SK-N-SH (cell line): ENCODE results near the gene TRPV2. TPM values are rescaled to one million over a fixed set of nuclear protein-coding genes. Genes with fewer than 3 reads are reported as not detected.

ENCODE experiments used
- CTCF ChIA-PET: fragments of 300-600, 350-600 bp; formaldehyde crosslinking; extraction: SDS; loops from one replicate; lab custom pipeline; 2021; lab: Yijun Ruan, JAX
- POLR2A ChIA-PET: fragments of 350-600 bp; sonication (Branson Sonifier 250); formaldehyde crosslinking; extraction: SDS; loops from one replicate; lab custom pipeline; 2020; ENCODE audit warnings: antibody characterized with exemption, inconsistent platforms; lab: Yijun Ruan, JAX
- DNase-seq: peaks from one replicate; pipeline ENCODE4 v3.0.0; 2012
- H2AFZ ChIP-seq: fragments of 200-600 bp; sonication (generic); 2 replicates; pipeline ENCODE4 v1.8.1; 2016; ENCODE audit warnings: antibody characterized with exemption, mild to moderate bottlenecking, low read depth
- H3F3A ChIP-seq: fragments of 200-600 bp; sonication (generic); replicated peaks from 2 replicates; pipeline ENCODE3; 2016; ENCODE audit warnings: antibody characterized with exemption, mild to moderate bottlenecking; ENCODE audit not compliant: insufficient read depth
- H3K27ac ChIP-seq, 2 experiments: fragments of 200-500 bp in 1 of 2; fragments of 200-600 bp in 1 of 2; sonication (Bioruptor generic) in 1 of 2; sonication (generic), shearing (Covaris generic) in 1 of 2; 2 replicates each; pipeline versions ENCODE4 v1.5.1 to v1.6.1; 2014 to 2016; ENCODE audit warnings: low read depth in 2 of 2, inconsistent platforms in 1 of 2, low read length in 1 of 2, mild to moderate bottlenecking in 1 of 2, mixed read lengths in 1 of 2
- H3K27me3 ChIP-seq: fragments of 200-600 bp; sonication (generic), shearing (Covaris generic); 2 replicates; pipeline ENCODE4 v1.6.1; 2016; ENCODE audit warnings: mixed run types; ENCODE audit not compliant: insufficient read depth
- H3K36me3 ChIP-seq, 2 experiments: fragments of 200-500 bp in 1 of 2; fragments of 200-600 bp in 1 of 2; sonication (Bioruptor generic) in 1 of 2; sonication (generic) in 1 of 2; replicated peaks in 1 of 2; 2 replicates each; pipeline versions ENCODE3 to v1.5.1; 2014 to 2016; ENCODE audit warnings: low read length in 1 of 2, mild to moderate bottlenecking in 1 of 2; ENCODE audit not compliant: insufficient read depth in 2 of 2, control insufficient read depth in 1 of 2
- H3K4me1 ChIP-seq, 2 experiments: fragments of 200-500 bp in 1 of 2; fragments of 200-600 bp in 1 of 2; sonication (Bioruptor generic) in 1 of 2; sonication (generic), shearing (Covaris generic) in 1 of 2; 2 replicates each; pipeline versions ENCODE4 v1.5.1 to v1.6.1; 2014 to 2016; ENCODE audit warnings: low read depth in 1 of 2, low read length in 1 of 2, mixed run types in 1 of 2; ENCODE audit not compliant: insufficient read depth in 2 of 2, control insufficient read depth in 1 of 2
- H3K4me2 ChIP-seq: fragments of 200-600 bp; sonication (generic), shearing (Covaris generic); 2 replicates; pipeline ENCODE4 v1.6.1; 2017; ENCODE audit warnings: mixed run types
- H3K4me3 ChIP-seq, 2 experiments: fragments of 200-500 bp in 1 of 2; fragments of 200-600 bp in 1 of 2; sonication (Bioruptor generic) in 1 of 2; sonication (generic), shearing (Covaris generic) in 1 of 2; 2 replicates each; pipeline versions ENCODE4 v1.5.1 to v1.8.1; 2014 to 2016; ENCODE audit warnings: low read depth in 2 of 2, inconsistent platforms in 1 of 2, low read length in 1 of 2, mild to moderate bottlenecking in 1 of 2, mixed read lengths in 1 of 2, moderate library complexity in 1 of 2
- H3K79me2 ChIP-seq: fragments of 200-600 bp; sonication (generic); 2 replicates; pipeline ENCODE4 v1.8.1; 2017; ENCODE audit warnings: mild to moderate bottlenecking; ENCODE audit not compliant: insufficient read depth
- H3K9ac ChIP-seq: fragments of 200-600 bp; sonication (generic); 2 replicates; pipeline ENCODE4 v1.6.1; 2017; ENCODE audit warnings: mixed run types
- H3K9me2 ChIP-seq: fragments of 200-600 bp; sonication (generic); 2 replicates; pipeline ENCODE4 v1.6.1; 2017; ENCODE audit warnings: mixed run types
- H3K9me3 ChIP-seq: fragments of 200-600 bp; sonication (generic); 2 replicates; pipeline ENCODE4 v1.6.1; 2017; ENCODE audit warnings: mixed run types, mild to moderate bottlenecking, moderate library complexity
- H4K20me1 ChIP-seq: fragments of 200-600 bp; sonication (generic); 2 replicates; pipeline ENCODE4 v1.6.1; 2017; ENCODE audit warnings: mild to moderate bottlenecking, mixed run types; ENCODE audit not compliant: insufficient read depth
- GATA2 ChIP-seq: sonication (generic); formaldehyde crosslinking; IDR thresholded peaks from 2 replicates; pipeline ENCODE4 v1.5.0; 2020; ENCODE audit warnings: mild to moderate bottlenecking, missing genetic modification reagents
- MAX ChIP-seq: IDR thresholded peaks from 2 replicates; pipeline ENCODE4 v1.4.0; 2012; ENCODE audit warnings: low read depth
- NFIC ChIP-seq: IDR thresholded peaks from 2 replicates; pipeline ENCODE4 v1.4.0; 2012; ENCODE audit warnings: borderline replicate concordance
- NRF1 ChIP-seq: IDR thresholded peaks from 2 replicates; pipeline ENCODE4 v1.6.1; 2012; ENCODE audit warnings: low read depth, mild to moderate bottlenecking, low read length
- RAD21 ChIP-seq: IDR thresholded peaks from 2 replicates; pipeline ENCODE4 v1.6.1; 2012; ENCODE audit warnings: mild to moderate bottlenecking, low read length
- RFX5 ChIP-seq: IDR thresholded peaks from 2 replicates; pipeline ENCODE4 v1.6.1; 2012; ENCODE audit warnings: mild to moderate bottlenecking, improper control_type of control experiment, low read length
- SIN3A ChIP-seq: IDR thresholded peaks from 2 replicates; pipeline ENCODE4 v1.6.1; 2012; ENCODE audit warnings: low read depth, mild to moderate bottlenecking, low read length, moderate library complexity, borderline replicate concordance
- TAF1 ChIP-seq: IDR thresholded peaks from 2 replicates; pipeline ENCODE4 v1.6.1; 2012; ENCODE audit warnings: low read depth, mild to moderate bottlenecking, low read length, moderate library complexity, borderline replicate concordance
- TCF12 ChIP-seq: IDR thresholded peaks from 2 replicates; pipeline ENCODE4 v1.4.0; 2012
- WGBS: methylation state at CpG from one replicate; pipeline ENCODE4 v1.1.6; 2017; ENCODE audit warnings: low lambda C conversion rate; 5-methylcytosine and 5-hydroxymethylcytosine counted together
- polyA plus RNA-seq, 3 experiments: library from polyadenylated mRNA; depleted of rRNA; stranded (reverse); fragments of >200 nt; gene quantifications; 2 replicates each; pipeline ENCODE4 v1.2.3, GENCODE V29; 2012
- TF ChIP-seq, protein P1 (sequence below): fragments of 150-350 bp; IDR thresholded peaks from 2 replicates; pipeline ENCODE4 v1.6.1; 2017; ENCODE audit warnings: antibody characterized with exemption, low read length, low read depth, borderline replicate concordance
- TF ChIP-seq, protein P2 (sequence below): fragments of 200-600 bp; sonication (generic); IDR thresholded peaks from 2 replicates; pipeline ENCODE4 v1.6.1; 2017; ENCODE audit warnings: antibody characterized with exemption, mild to moderate bottlenecking, moderate library complexity

The TRPV2 gene
- polyA plus RNA-seq, 1 of the 3 experiments (the other 2 are of a cell fraction): 11.0 TPM

GRCh38 chr17:16434662-16435061 lies 19.3 kb downstream of the TRPV2 start (continued):
- TF ChIP-seq, protein P1, sequence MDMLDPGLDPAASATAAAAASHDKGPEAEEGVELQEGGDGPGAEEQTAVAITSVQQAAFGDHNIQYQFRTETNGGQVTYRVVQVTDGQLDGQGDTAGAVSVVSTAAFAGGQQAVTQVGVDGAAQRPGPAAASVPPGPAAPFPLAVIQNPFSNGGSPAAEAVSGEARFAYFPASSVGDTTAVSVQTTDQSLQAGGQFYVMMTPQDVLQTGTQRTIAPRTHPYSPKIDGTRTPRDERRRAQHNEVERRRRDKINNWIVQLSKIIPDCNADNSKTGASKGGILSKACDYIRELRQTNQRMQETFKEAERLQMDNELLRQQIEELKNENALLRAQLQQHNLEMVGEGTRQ: no peak
- no peak for TF ChIP-seq GATA2 (CRISPR knock-in tag)
- TF ChIP-seq TAF1: no peak
- TF ChIP-seq SIN3A: no peak

DNA sequence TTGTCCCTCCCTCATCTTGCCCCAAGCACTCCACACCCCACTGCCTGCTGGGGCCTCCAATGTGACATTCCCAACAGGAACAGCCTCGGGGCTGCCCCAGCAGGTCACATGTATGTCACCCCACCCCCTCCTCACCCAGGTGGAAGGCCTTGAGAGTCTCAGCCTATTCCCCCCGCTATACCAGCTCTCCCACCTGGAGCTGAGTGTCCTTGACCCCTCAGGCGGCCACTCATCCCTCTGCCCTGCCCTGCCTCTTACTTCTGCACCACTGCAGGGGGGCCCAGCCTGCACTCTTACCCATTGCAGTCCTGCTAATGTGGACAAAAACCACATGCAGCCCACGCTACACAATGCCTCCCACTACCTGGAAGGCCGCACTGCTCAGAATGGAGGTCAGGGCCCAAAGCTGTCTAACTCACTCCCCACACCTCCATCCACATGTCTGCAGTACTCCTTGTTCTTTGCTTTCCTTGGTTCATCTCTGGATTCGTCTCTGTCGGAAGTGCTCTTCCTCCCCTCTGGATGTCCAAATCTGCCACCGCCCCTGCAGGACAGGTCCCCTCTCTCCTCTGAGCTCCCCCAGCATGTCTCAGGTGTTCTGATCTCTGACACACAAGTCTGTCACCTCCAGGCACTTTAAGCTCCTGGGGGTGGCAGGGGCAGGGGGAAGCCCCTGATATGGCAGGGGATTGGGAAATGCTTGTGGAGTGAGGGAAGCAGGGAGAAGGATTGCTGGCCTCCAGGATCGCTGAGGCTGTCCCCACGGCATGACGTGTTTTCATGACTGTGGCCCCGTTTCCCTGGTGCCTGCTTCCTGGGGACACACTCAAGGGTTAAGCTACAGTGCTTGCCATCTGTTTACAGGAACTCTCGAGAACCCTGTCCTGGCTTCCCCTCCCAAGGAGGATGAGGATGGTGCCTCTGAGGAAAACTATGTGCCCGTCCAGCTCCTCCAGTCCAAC lies 20.8 kb downstream of the TRPV2 start:
- TF ChIP-seq, protein P2, sequence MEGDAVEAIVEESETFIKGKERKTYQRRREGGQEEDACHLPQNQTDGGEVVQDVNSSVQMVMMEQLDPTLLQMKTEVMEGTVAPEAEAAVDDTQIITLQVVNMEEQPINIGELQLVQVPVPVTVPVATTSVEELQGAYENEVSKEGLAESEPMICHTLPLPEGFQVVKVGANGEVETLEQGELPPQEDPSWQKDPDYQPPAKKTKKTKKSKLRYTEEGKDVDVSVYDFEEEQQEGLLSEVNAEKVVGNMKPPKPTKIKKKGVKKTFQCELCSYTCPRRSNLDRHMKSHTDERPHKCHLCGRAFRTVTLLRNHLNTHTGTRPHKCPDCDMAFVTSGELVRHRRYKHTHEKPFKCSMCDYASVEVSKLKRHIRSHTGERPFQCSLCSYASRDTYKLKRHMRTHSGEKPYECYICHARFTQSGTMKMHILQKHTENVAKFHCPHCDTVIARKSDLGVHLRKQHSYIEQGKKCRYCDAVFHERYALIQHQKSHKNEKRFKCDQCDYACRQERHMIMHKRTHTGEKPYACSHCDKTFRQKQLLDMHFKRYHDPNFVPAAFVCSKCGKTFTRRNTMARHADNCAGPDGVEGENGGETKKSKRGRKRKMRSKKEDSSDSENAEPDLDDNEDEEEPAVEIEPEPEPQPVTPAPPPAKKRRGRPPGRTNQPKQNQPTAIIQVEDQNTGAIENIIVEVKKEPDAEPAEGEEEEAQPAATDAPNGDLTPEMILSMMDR: no peak
- TF ChIP-seq MAX (no peak), NRF1 (no peak), TCF12 (no peak), NFIC (no peak), RFX5 (no peak), RAD21 (no peak)
- TF ChIP-seq, protein P1: no peak
- 85% methylated on average over 12 of the region's 14 CpGs for WGBS
- Histone ChIP-seq H3K4me1 (peaks cover 9 to 18% of the 10 kb centered on the region in 2 experiments; a peak in 3 of 4 replicates), H2AFZ (no peak overlapping the region), H3K4me3 (no peak overlapping the region), H3K79me2 (peaks cover 24% of the 10 kb centered on the region), H3K9me3 (no peaks in the 10 kb centered on the region), H3F3A (peaks cover 13% of the 10 kb centered on the region), H4K20me1 (peaks cover 18% of the 10 kb centered on the region), H3K36me3 (peaks cover 11 to 18% of the 10 kb centered on the region in 2 experiments), H3K27ac (no peak overlapping the region), H3K9me2 (no peaks in the 10 kb centered on the region), H3K27me3 (no peaks in the 10 kb centered on the region), H3K4me2 (no peak overlapping the region), H3K9ac (no peak overlapping the region)
- CTCF ChIA-PET: interaction anchor here (1.2 to 1.5 kb wide), 2 partner anchors 8 to 10 kb away, joined by 4 to 7 read pairs; no protein-coding TSS in a partner anchor
- POLR2A ChIA-PET: interaction anchor here (0.6 kb wide), 1 partner anchor 28 kb away, joined by 3 read pairs; no protein-coding TSS in a partner anchor
- no peak for DNase-seq
